Measurements from ENCODE around the gene SPEN.

GRCh38 chr1:15962176-15962575 lies 114.7 kb downstream of the SPEN start:
- TF ChIP-seq EZH2 (conservative IDR thresholded peaks at IDR 0.05; ENCODE audit: low read depth, low read length) (no peak), HCFC1 (IDR thresholded peaks at IDR 0.05; ENCODE audit: low read depth, low read length) (no peak), JUN (CRISPR knock-in tag; IDR thresholded peaks at IDR 0.05) (no peak), FOXM1 (CRISPR knock-in tag; IDR thresholded peaks at IDR 0.05) (no peak)
